Psoas muscle (tissue), 8 donors: Measurements from ENCODE around the gene TP53I11. TPM values are rescaled to one million over a fixed set of nuclear protein-coding genes. Genes with fewer than 3 reads are reported as not detected.

Experiments
- ATAC-seq, 4 donors: fragments of 200-7000 bp; cut with Tn5 transposase; one replicate each; pipeline ENCODE4 v1.9.1; 2020; ENCODE audit warnings: moderate library complexity in 3 of 4, mild to moderate bottlenecking in 2 of 4
- DNase-seq, 2 donors: peaks; one replicate each; pipeline ENCODE4 v3.0.0-alpha.2; 2020
- H3K27ac ChIP-seq: fragments of 200-600 bp; one replicate; pipeline ENCODE4 v1.8.0; 2022
- H3K27me3 ChIP-seq, 3 donors: fragments of 200-600 bp in 1 of 3; one replicate each; pipeline versions ENCODE4 v1.6.1 to v1.8.0; 2013 to 2022; ENCODE audit warnings: low read length in 2 of 3, mild to moderate bottlenecking in 2 of 3, moderate library complexity in 1 of 3; ENCODE audit not compliant: insufficient read depth in 3 of 3
- H3K36me3 ChIP-seq, 2 donors: fragments of 200-600 bp in 1 of 2; one replicate each; pipeline versions ENCODE4 v1.6.1 to v1.8.0; 2013 to 2022; ENCODE audit warnings: low read depth in 1 of 2, mild to moderate bottlenecking in 1 of 2, moderate library complexity in 1 of 2; ENCODE audit not compliant: insufficient read depth in 1 of 2
- H3K4me1 ChIP-seq: fragments of 200-600 bp; one replicate; pipeline ENCODE4 v1.8.0; 2022
- H3K4me3 ChIP-seq: fragments of 200-600 bp; one replicate; pipeline ENCODE4 v1.8.0; 2022; ENCODE audit warnings: mild to moderate bottlenecking
- H3K9me3 ChIP-seq: fragments of 200-600 bp; one replicate; pipeline ENCODE4 v1.8.0; 2022
- WGBS, 3 donors: extraction: QIAGEN DNeasy Blood & Tissue Kit; methylation state at CpG; one replicate each; pipeline versions ENCODE4 v1.1.6 to v1.1.7; 2013; 5-methylcytosine and 5-hydroxymethylcytosine counted together
- intact Hi-C, 2 donors: fragments of 100-400 bp; cut with DNase I; formaldehyde crosslinking; loops; one replicate each; pipeline versions ENCODE4 v1.11.0 to v1.14.2; 2022
- polyA plus RNA-seq, 3 donors: library from polyadenylated mRNA; stranded (reverse); fragments of 200-250 nt; gene quantifications; one replicate each; pipeline ENCODE4 v1.2.3, GENCODE V29; 2013
- total RNA-seq, 4 donors: library from RNA; stranded (reverse); fragmentation: NEBNext Ultra II Directional in 2 of 4; extraction: Animal tissue kit (Norgen Biotek cat#: 25700) in 2 of 4; gene quantifications; one replicate each; pipeline versions ENCODE4 v1.2.1 to v1.2.4, GENCODE V29; 2021 to 2023
- TF ChIP-seq, protein P1 (sequence below): fragments of 200-600 bp; IDR thresholded peaks from one replicate; pipeline ENCODE4 v1.8.0; 2022; ENCODE audit warnings: antibody characterized with exemption
- donor health status: healthy with polysubstance abuse.
- donor health status: DM: no; HTN: no; CAD: no; lungs with moderate emphysema.
- donor health status: Bipolar disorder and iron deficiency.
- donor health status: healthy.
- donor health status: DM: yes; HTN: yes; CAD: no.
- donor health status: DM: no; HTN: no; CAD: no.
- donor health status: DM: no; HTN: no; CAD: no.
- donor health status: DM: yes; HTN: yes; CAD: no.

Gene TP53I11
- total and polyA plus RNA-seq, 7 donors = 4.8 to 16.5 (median 8.3) TPM

GRCh38 chr11:44980533-44981427 lies 30.1 kb upstream of the TP53I11 start:
- H3K27ac ChIP-seq = no peak overlapping the region
- no peak overlapping the region for H3K4me3 ChIP-seq
- no peaks in the 10 kb centered on the region for H3K27me3 ChIP-seq
- DNase-seq = no peak
- ATAC-seq = no peak
- H3K36me3 ChIP-seq = no peaks in the 10 kb centered on the region
- no peaks in the 10 kb centered on the region for H3K9me3 ChIP-seq
- TF ChIP-seq, protein P1, sequence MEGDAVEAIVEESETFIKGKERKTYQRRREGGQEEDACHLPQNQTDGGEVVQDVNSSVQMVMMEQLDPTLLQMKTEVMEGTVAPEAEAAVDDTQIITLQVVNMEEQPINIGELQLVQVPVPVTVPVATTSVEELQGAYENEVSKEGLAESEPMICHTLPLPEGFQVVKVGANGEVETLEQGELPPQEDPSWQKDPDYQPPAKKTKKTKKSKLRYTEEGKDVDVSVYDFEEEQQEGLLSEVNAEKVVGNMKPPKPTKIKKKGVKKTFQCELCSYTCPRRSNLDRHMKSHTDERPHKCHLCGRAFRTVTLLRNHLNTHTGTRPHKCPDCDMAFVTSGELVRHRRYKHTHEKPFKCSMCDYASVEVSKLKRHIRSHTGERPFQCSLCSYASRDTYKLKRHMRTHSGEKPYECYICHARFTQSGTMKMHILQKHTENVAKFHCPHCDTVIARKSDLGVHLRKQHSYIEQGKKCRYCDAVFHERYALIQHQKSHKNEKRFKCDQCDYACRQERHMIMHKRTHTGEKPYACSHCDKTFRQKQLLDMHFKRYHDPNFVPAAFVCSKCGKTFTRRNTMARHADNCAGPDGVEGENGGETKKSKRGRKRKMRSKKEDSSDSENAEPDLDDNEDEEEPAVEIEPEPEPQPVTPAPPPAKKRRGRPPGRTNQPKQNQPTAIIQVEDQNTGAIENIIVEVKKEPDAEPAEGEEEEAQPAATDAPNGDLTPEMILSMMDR = no peak
- WGBS, 3 donors = 76 to 78% (median 77%) methylated on average over 15 of the region's 15 CpGs
- intact Hi-C loops = no loop called here
- no peaks in the 10 kb centered on the region for H3K4me1 ChIP-seq

- H3K27ac ChIP-seq = no peak overlapping the region
- TF ChIP-seq, protein P1 = no peak
Measured at GRCh38 chr11:44979543-44980399, 29.1 kb upstream of the TP53I11 start.

DNA sequence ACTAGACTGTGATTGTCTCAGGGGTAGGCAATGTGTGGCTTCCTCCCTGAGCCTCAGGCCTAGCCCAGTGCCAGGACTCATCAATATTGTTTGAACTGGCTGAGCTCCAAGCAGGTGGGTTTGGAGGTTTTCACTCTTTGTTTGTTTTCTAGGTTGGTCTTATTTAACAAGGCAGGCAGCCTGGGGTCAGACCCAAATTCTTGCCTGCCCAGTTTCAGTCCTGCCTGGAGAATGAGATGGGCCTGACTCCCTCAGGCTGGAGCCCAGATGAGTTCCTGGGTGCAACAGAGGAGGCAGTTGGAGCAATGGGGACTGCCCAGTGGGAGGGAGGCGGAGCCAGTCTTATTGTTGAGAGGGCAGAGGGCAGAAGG lies 28.3 kb upstream of the TP53I11 start:
- 87 to 100% (median 96%) methylated on average over 1 of the region's 1 CpG for WGBS, 3 donors
- Histone ChIP-seq H3K27ac (no peak overlapping the region), H3K9me3 (no peaks in the 10 kb centered on the region), H3K27me3 (no peaks in the 10 kb centered on the region), H3K4me1 (no peaks in the 10 kb centered on the region), H3K4me3 (no peak overlapping the region), H3K36me3 (no peaks in the 10 kb centered on the region)
- DNase-seq (no peak), ATAC-seq (no peak)
- intact Hi-C loops = no loop called here
- TF ChIP-seq, protein P1 = no peak

More at GRCh38 chr11:44979543-44980399, 29.1 kb upstream of the TP53I11 start:
- intact Hi-C loops = no loop called here
- Histone ChIP-seq H3K9me3 (no peaks in the 10 kb centered on the region), H3K4me3 (no peak overlapping the region), H3K27me3 (no peaks in the 10 kb centered on the region), H3K36me3 (no peaks in the 10 kb centered on the region), H3K4me1 (no peaks in the 10 kb centered on the region)
- no peak for DNase-seq
- peak in 3 of 4 donors; percentile 38 to 43 (median 41) for ATAC-seq
- WGBS, 3 donors = 70 to 81% (median 76%) methylated on average over 24 of the region's 24 CpGs

GRCh38 chr11:44978274-44978960 lies 27.7 kb upstream of the TP53I11 start:
- no peaks in the 10 kb centered on the region for H3K36me3 ChIP-seq
- no peak overlapping the region for H3K27ac ChIP-seq
- TF ChIP-seq, protein P1 = no peak
- no peak overlapping the region for H3K4me3 ChIP-seq
- no peaks in the 10 kb centered on the region for H3K27me3 ChIP-seq
- ATAC-seq (no peak), DNase-seq (no peak)
- H3K9me3 ChIP-seq = no peaks in the 10 kb centered on the region
- 59 to 75% (median 74%) methylated on average over 3 of the region's 3 CpGs for WGBS, 3 donors
- no peaks in the 10 kb centered on the region for H3K4me1 ChIP-seq
- intact Hi-C loops = no loop called here
